IMR-90 (cell line): ENCODE data around the gene C12orf50. TPM values are rescaled to one million over a fixed set of nuclear protein-coding genes. Genes with fewer than 3 reads are reported as not detected.

Source experiments
- ATAC-seq: fragments of 200-7000 bp; cut with Tn5 transposase; 2 replicates; pipeline ENCODE4 v1.9.1; 2020; ENCODE audit warnings: low read depth, mild to moderate bottlenecking, moderate library complexity
- BruUV-seq: library from RNA; stranded (reverse); fragments of 400-500 nt; replicated peaks from 2 replicates; lab custom pipeline; 2021; lab: Mats Ljungman, UMichigan
- CTCF ChIA-PET: fragments of 300-600 bp; formaldehyde crosslinking; extraction: SDS; loops from one replicate; lab custom pipeline; 2021; ENCODE audit warnings: antibody characterized with exemption; lab: Yijun Ruan, JAX
- POLR2A ChIA-PET: fragments of 300-600 bp; sonication (Branson Sonifier 250); formaldehyde crosslinking; loops from one replicate; lab custom pipeline; 2022; ENCODE audit warnings: antibody characterized with exemption; ENCODE audit not compliant: unreplicated experiment; lab: Charles Lee
- DNase-seq: peaks from one replicate; pipeline ENCODE4 v3.0.0; 2013
- H2AFZ ChIP-seq: replicated peaks from 2 replicates; pipeline ENCODE3; 2013; ENCODE audit warnings: low read length, mild to moderate bottlenecking; ENCODE audit not compliant: poor library complexity
- H2AK5ac ChIP-seq: 2 replicates; pipeline ENCODE4 v1.6.1; 2013; ENCODE audit warnings: low read depth, low read length, inconsistent platforms
- H2AK9ac ChIP-seq: replicated peaks from 2 replicates; pipeline ENCODE3; 2013; ENCODE audit warnings: mild to moderate bottlenecking, low read depth, low read length, moderate library complexity; ENCODE audit not compliant: poor library complexity
- H2BK120ac ChIP-seq: 2 replicates; pipeline ENCODE4 v1.6.1; 2013; ENCODE audit warnings: low read depth, low read length, inconsistent platforms
- H2BK15ac ChIP-seq: 3 replicates; pipeline ENCODE4 v1.6.1; 2013; ENCODE audit warnings: low read depth, low read length, inconsistent platforms
- H2BK20ac ChIP-seq: 2 replicates; pipeline ENCODE4 v1.6.1; 2013; ENCODE audit warnings: low read depth, mild to moderate bottlenecking, inconsistent platforms, low read length, moderate library complexity
- H2BK5ac ChIP-seq: 2 replicates; pipeline ENCODE4 v1.6.1; 2013; ENCODE audit warnings: mild to moderate bottlenecking, low read depth, low read length, inconsistent platforms; ENCODE audit not compliant: poor library complexity, severe bottlenecking
- H3K14ac ChIP-seq: replicated peaks from 2 replicates; pipeline ENCODE4 v1.6.1; 2013; ENCODE audit warnings: low read depth, low read length, inconsistent platforms
- H3K18ac ChIP-seq: 2 replicates; pipeline ENCODE4 v1.6.1; 2013; ENCODE audit warnings: low read depth, low read length, control low read depth
- H3K23ac ChIP-seq: 2 replicates; pipeline ENCODE4 v1.6.1; 2013; ENCODE audit warnings: low read depth, low read length, inconsistent platforms
- H3K27ac ChIP-seq: 2 replicates; pipeline ENCODE4 v1.5.1; 2013; ENCODE audit warnings: mild to moderate bottlenecking, control low read depth, low read length; ENCODE audit not compliant: insufficient read depth
- H3K27me3 ChIP-seq: 2 replicates; pipeline ENCODE4 v1.6.1; 2013; ENCODE audit warnings: low read length; ENCODE audit not compliant: control insufficient read depth, insufficient read depth
- H3K36me3 ChIP-seq: 2 replicates; pipeline ENCODE4 v1.6.1; 2013; ENCODE audit warnings: low read length, mixed read lengths; ENCODE audit not compliant: control insufficient read depth, insufficient read depth
- H3K4ac ChIP-seq: 2 replicates; pipeline ENCODE4 v1.6.1; 2013; ENCODE audit warnings: low read depth, low read length, inconsistent platforms
- H3K4me1 ChIP-seq: 2 replicates; pipeline ENCODE4 v1.6.1; 2013; ENCODE audit warnings: low read length, mixed read lengths; ENCODE audit not compliant: control insufficient read depth, insufficient read depth
- H3K4me2 ChIP-seq: 2 replicates; pipeline ENCODE4 v1.6.1; 2013; ENCODE audit warnings: low read depth, mild to moderate bottlenecking, control low read depth, low read length, moderate library complexity
- H3K4me3 ChIP-seq: 2 replicates; pipeline ENCODE4 v1.5.1; 2013; ENCODE audit warnings: low read depth, mild to moderate bottlenecking, control low read depth, low read length, moderate library complexity; ENCODE audit not compliant: insufficient read depth
- H3K56ac ChIP-seq: 2 replicates; pipeline ENCODE4 v1.6.1; 2013; ENCODE audit warnings: low read length, inconsistent platforms; ENCODE audit not compliant: insufficient read depth; ENCODE audit errors: extremely low read depth
- H3K79me1 ChIP-seq, 2 experiments: 2 replicates each; pipeline ENCODE4 v1.6.1; 2013; ENCODE audit warnings: low read length in 2 of 2, inconsistent platforms in 1 of 2, low read depth in 1 of 2
- H3K9ac ChIP-seq: 2 replicates; pipeline ENCODE4 v1.6.1; 2013; ENCODE audit warnings: low read depth, low read length, control low read depth
- H3K9me1 ChIP-seq: 2 replicates; pipeline ENCODE4 v1.6.1; 2013; ENCODE audit warnings: low read length, inconsistent platforms; ENCODE audit not compliant: insufficient read depth
- H3K9me3 ChIP-seq: 2 replicates; pipeline ENCODE4 v1.6.1; 2013; ENCODE audit warnings: low read length; ENCODE audit not compliant: control insufficient read depth, insufficient read depth
- H4K20me1 ChIP-seq: 2 replicates; pipeline ENCODE4 v1.6.1; 2013; ENCODE audit warnings: low read length, inconsistent platforms; ENCODE audit not compliant: insufficient read depth
- H4K5ac ChIP-seq: 2 replicates; pipeline ENCODE4 v1.6.1; 2013; ENCODE audit warnings: mild to moderate bottlenecking, low read depth, low read length, control low read depth
- H4K8ac ChIP-seq, 2 experiments: 2 replicates each; pipeline ENCODE4 v1.6.1; 2013; ENCODE audit warnings: low read depth in 2 of 2, low read length in 2 of 2, control low read depth in 1 of 2, inconsistent platforms in 1 of 2
- H4K91ac ChIP-seq: 2 replicates; pipeline ENCODE4 v1.6.1; 2013; ENCODE audit warnings: low read depth, low read length, inconsistent platforms; ENCODE audit not compliant: insufficient read depth
- BHLHE40 ChIP-seq: fragments of 150-350 bp; IDR thresholded peaks from 2 replicates; pipeline ENCODE4 v1.6.1; 2016; ENCODE audit warnings: mild to moderate bottlenecking, low read depth, low read length
- CEBPB ChIP-seq: IDR thresholded peaks from 2 replicates; pipeline ENCODE4 v1.6.1; 2012; ENCODE audit warnings: low read depth, low read length, improper control_type of control experiment
- CTCF ChIP-seq: conservative IDR thresholded peaks from 2 replicates; pipeline ENCODE4 v1.5.1; 2012; ENCODE audit warnings: mild to moderate bottlenecking, low read depth, low read length, improper control_type of control experiment
- FOS ChIP-seq: fragments of 150-350 bp; IDR thresholded peaks from 2 replicates; pipeline ENCODE4 v1.6.1; 2016; ENCODE audit warnings: low read depth, low read length
- MAFK ChIP-seq: IDR thresholded peaks from 2 replicates; pipeline ENCODE4 v1.6.1; 2012; ENCODE audit warnings: low read depth, low read length, improper control_type of control experiment
- MXI1 ChIP-seq: IDR thresholded peaks from 2 replicates; pipeline ENCODE4 v1.6.1; 2012; ENCODE audit warnings: low read depth, mild to moderate bottlenecking, low read length, moderate library complexity, borderline replicate concordance
- NFE2L2 ChIP-seq: fragments of 150-350 bp; IDR thresholded peaks from 2 replicates; pipeline ENCODE4 v1.6.1; 2016; ENCODE audit warnings: low read depth, mild to moderate bottlenecking, low read length
- POLR2A ChIP-seq: IDR thresholded peaks from 2 replicates; pipeline ENCODE4 v1.6.1; 2012; ENCODE audit warnings: mild to moderate bottlenecking, low read depth, low read length
- RAD21 ChIP-seq: IDR thresholded peaks from 2 replicates; pipeline ENCODE4 v1.6.1; 2012; ENCODE audit warnings: low read length, improper control_type of control experiment
- RCOR1 ChIP-seq: IDR thresholded peaks from 2 replicates; pipeline ENCODE4 v1.6.1; 2012; ENCODE audit warnings: mild to moderate bottlenecking, low read length, improper control_type of control experiment; ENCODE audit not compliant: insufficient replicate concordance
- RFX5 ChIP-seq: IDR thresholded peaks from 2 replicates; pipeline ENCODE4 v1.8.0; 2012; ENCODE audit warnings: low read depth, mild to moderate bottlenecking, low read length, moderate library complexity
- SMC3 ChIP-seq: fragments of 150-350 bp; IDR thresholded peaks from 2 replicates; pipeline ENCODE4 v1.6.1; 2016; ENCODE audit warnings: low read depth, mild to moderate bottlenecking, antibody characterized with exemption, low read length, moderate library complexity
- USF2 ChIP-seq: fragments of 150-350 bp; IDR thresholded peaks from 2 replicates; pipeline ENCODE4 v1.6.1; 2017; ENCODE audit warnings: mild to moderate bottlenecking, antibody characterized with exemption, low read length, low read depth
- WGBS, 2 experiments: methylation state at CpG; one replicate each; pipeline versions ENCODE4 v1.1.5 to v1.1.7; 2013; ENCODE audit warnings: missing lambda C conversion rate in 2 of 2; ENCODE audit not compliant: insufficient read length in 1 of 2; ENCODE audit errors: extremely low coverage in 2 of 2; 5-methylcytosine and 5-hydroxymethylcytosine counted together
- dilution Hi-C: fragments of 300-500 bp; cut with HindIII; formaldehyde crosslinking; loops from one replicate; pipeline ENCODE4 v1.14.3; 2018; ENCODE audit warnings: low sequenced_read_pairs; ENCODE audit not compliant: unreplicated experiment
- in situ Hi-C: fragments of 300-500 bp; cut with MboI; formaldehyde crosslinking; loops from 3 replicates; pipeline ENCODE4 v1.14.3; 2019; ENCODE audit warnings: low sequenced_read_pairs, inconsistent platforms, mixed read lengths
- intact Hi-C: fragments of 100-400 bp; cut with micrococcal nuclease; formaldehyde crosslinking; loops from 2 replicates; pipeline ENCODE4 v1.10.0; 2022
- polyA plus RNA-seq, 3 experiments: library from polyadenylated mRNA; depleted of rRNA; stranded (reverse); fragments of >200 nt; gene quantifications; 2 replicates each; pipeline ENCODE4 v1.2.3, GENCODE V29; 2012; ENCODE audit warnings: low replicate concordance in 1 of 3
- total RNA-seq: library from RNA; depleted of rRNA; stranded (reverse); fragments of >200 nt; gene quantifications from 2 replicates; pipeline ENCODE4 v1.2.3, GENCODE V29; 2012

C12orf50 gene
- total and polyA plus RNA-seq, 2 of the 4 experiments (the other 2 are of a cell fraction): not detected

- in situ Hi-C loops: no loop called here
- no peak overlapping the region for H3K18ac ChIP-seq
- H2AFZ ChIP-seq: no peak overlapping the region
These were observed 68.6 kb downstream of the C12orf50 start for GRCh38 chr12:87960566-87960965.

More at GRCh38 chr12:87960566-87960965, 68.6 kb downstream of the C12orf50 start:
- ATAC-seq (no peak), DNase-seq (no peak)
- H3K23ac ChIP-seq: no peak overlapping the region
- ChIA-PET POLR2A (no interaction called here), CTCF (no interaction called here)
- no peak overlapping the region for H2AK5ac ChIP-seq
- no peaks in the 10 kb centered on the region for H3K36me3 ChIP-seq
- no peak overlapping the region for H3K4ac ChIP-seq
- no peak overlapping the region for H3K4me2 ChIP-seq
- H3K4me1 ChIP-seq: no peaks in the 10 kb centered on the region
- dilution Hi-C loops (no loop called here), intact Hi-C loops (no loop called here)
- H3K14ac ChIP-seq: no peak overlapping the region
- no peak overlapping the region for H4K8ac ChIP-seq
- no peak overlapping the region for H3K27ac ChIP-seq
- no peak overlapping the region for H2BK15ac ChIP-seq
- no CpG with 5 or more reads among the region's 2 CpGs for WGBS, 2 experiments
- no peak overlapping the region for H2BK120ac ChIP-seq
- H2BK5ac ChIP-seq: no peak overlapping the region
- H3K9me3 ChIP-seq: no peaks in the 10 kb centered on the region
- no peaks in the 10 kb centered on the region for H3K27me3 ChIP-seq
- TF ChIP-seq USF2 (no peak), MAFK (no peak), MXI1 (no peak), RCOR1 (no peak), RAD21 (no peak), SMC3 (no peak), NFE2L2 (no peak), CTCF (no peak), CEBPB (no peak), RFX5 (no peak), FOS (no peak), BHLHE40 (no peak), POLR2A (no peak)
- H2BK20ac ChIP-seq: no peak overlapping the region
- no peaks in the 10 kb centered on the region for H3K9me1 ChIP-seq
- H3K9ac ChIP-seq: no peak overlapping the region
- no peak overlapping the region for H3K56ac ChIP-seq
- no peak overlapping the region for H3K4me3 ChIP-seq
- no peaks in the 10 kb centered on the region for H4K20me1 ChIP-seq
- H4K5ac ChIP-seq: no peak overlapping the region
- H3K79me1 ChIP-seq: no peaks in the 10 kb centered on the region
- no TSS peak for BruUV-seq
- no peak overlapping the region for H4K91ac ChIP-seq
- no peak overlapping the region for H2AK9ac ChIP-seq
